Medulla oblongata (tissue), 1 donor: ENCODE data around the gene OSBPL5.

Source experiments
- DNase-seq: peaks from one replicate; pipeline ENCODE4 v3.0.0-alpha.2; 2015; ENCODE audit errors: extremely low spot score

Gene OSBPL5

GRCh38 chr11:3148990-3149851 lies 15.9 kb downstream of the OSBPL5 start:
- DNase-seq = no peak

- DNase-seq = no peak
Observed at GRCh38 chr11:3148255-3148989, 16.7 kb downstream of the OSBPL5 start.

GRCh38 chr11:3147626-3148025 lies 17.5 kb downstream of the OSBPL5 start:
- DNase-seq = no peak

- DNase-seq = peak; percentile 34
Observed at GRCh38 chr11:3147257-3147619, 17.9 kb downstream of the OSBPL5 start.

GRCh38 chr11:3146612-3147256 lies 18.4 kb downstream of the OSBPL5 start:
- DNase-seq = no peak

- no peak for DNase-seq
Observed at GRCh38 chr11:3145206-3145520, 19.9 kb downstream of the OSBPL5 start.

GRCh38 chr11:3144296-3145205 lies 20.6 kb downstream of the OSBPL5 start:
- DNase-seq = no peak

- no peak for DNase-seq
Observed at GRCh38 chr11:3143136-3143880, 21.8 kb downstream of the OSBPL5 start.

- no peak for DNase-seq
Observed at GRCh38 chr11:3140291-3140603, 24.9 kb downstream of the OSBPL5 start.

- no peak for DNase-seq
Observed at GRCh38 chr11:3139481-3140290, 25.4 kb downstream of the OSBPL5 start.

GRCh38 chr11:3139086-3139440 lies 26.0 kb downstream of the OSBPL5 start:
- DNase-seq = no peak

GRCh38 chr11:3138178-3139085 lies 26.7 kb downstream of the OSBPL5 start:
- no peak for DNase-seq

- DNase-seq = no peak
Observed at GRCh38 chr11:3137486-3138177, 27.5 kb downstream of the OSBPL5 start.

GRCh38 chr11:3136546-3137455 lies 28.3 kb downstream of the OSBPL5 start:
- DNase-seq = no peak

- no peak for DNase-seq
Observed at GRCh38 chr11:3135481-3136440, 29.3 kb downstream of the OSBPL5 start.

- no peak for DNase-seq
Observed at GRCh38 chr11:3134651-3135480, 30.2 kb downstream of the OSBPL5 start.
